Measurements from ENCODE around the gene GDF10.

Gene GDF10

DNA sequence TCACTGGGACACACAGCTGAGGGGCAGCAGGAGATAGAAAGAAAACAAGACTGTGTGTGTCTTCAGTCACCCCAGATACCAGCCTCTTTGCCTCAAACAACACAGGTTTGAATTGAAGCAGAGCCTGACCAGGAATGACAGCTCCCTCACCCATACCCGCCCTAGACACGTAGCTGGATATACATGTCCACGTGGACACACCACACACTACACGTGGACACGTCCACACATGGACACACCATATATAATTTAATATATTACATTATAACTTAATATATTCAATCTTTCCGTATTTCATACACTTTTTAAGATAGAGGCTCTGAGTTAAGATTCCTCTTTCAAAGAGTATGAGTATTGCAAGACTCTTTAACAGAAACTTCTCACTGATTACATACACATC, 33.5 kb downstream of the GDF10 start:
- DNase-seq (ENCODE audit: low read depth), result no peak

DNA sequence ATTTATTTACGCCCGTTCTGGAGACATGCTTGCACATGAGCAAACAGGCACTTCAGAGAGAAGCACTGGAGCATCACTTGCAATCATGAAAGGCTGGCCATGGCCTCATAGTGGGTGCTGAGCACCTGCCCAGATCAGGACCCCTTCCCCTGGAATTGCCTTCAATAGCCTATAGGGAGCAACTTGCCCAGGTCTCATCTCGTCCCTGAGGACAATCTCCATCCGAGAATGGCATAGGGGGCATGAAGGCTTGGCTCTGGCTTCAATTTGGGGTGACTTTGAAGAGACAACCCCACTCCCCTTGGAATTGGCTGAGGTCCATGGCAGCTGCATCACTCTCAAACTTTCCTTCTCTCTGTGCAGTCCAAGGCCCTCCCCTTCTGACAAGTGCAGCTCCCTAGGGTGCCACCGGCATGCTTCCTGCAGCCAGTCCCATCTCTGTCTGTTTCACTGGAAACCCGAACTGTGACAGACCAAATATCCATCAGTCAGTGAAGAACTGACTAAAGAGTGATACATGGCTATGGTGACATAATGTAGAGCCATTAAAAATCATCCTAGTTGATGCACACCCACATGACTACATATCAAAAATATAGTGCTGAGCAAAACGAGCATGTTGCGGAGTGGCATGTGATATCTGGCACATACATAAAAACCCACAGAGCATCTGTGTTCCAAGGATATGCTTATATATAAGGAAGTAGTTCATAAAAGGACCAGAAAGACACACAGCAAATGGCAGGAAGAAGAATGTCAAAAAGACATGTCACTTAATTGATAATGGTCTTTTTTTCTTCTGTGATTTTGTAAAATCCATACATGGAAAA, 34.7 kb downstream of the GDF10 start:
- no peak for DNase-seq (ENCODE audit: low read depth)

DNA sequence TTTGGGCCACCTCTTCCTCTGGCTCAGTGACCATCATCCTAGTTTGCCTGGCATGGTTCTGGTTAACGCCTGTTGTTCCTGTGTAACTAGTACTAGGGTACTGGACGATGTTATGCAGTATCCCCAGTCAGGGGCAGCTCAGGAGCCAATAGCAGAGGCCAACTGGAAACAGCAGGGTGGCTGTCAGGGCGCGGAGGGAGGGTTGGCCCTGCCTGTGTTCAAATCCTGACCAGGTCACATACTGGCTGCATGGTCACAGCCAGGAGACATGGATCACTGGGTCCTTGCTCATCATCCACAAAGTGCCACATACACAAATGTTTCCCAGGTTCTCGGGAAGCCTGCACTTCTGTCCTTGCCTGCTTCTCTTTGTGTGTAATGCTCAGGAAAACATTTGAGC, 35.9 kb downstream of the GDF10 start:
- DNase-seq (ENCODE audit: low read depth), result no peak

DNA sequence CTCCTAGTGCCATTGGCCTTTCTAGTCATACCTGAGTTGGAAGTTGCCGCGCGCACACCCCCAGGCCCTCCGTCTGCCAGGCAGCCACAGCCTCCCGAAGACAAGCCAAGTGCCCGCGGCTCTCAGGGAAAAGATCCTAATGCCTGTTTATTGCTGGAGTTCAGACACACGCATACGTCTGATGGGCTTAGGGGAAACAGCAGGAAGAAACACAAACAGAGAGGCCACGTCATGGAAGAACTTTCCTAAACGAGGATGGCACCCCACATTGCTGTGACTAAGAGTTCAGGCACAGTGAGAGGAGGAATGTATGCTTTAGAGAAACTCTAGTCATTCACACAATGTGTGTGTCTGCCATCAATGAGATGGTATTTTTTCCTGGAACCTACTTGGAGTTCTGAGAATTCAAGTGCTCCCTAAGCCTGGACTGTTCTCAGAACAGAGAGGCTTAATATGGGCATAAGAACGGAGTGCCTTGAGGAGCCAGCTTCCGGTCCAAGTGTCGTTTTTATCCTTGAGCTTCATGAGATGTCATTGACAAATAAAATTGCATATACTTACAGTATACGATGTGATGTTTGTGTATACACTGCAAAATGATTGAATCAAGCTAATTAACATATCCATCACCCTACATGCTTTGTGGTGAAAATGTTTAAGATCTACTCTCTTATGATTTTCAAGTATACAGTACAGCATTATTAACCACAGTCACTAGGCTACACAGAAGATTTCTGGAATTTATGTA, 36.6 kb downstream of the GDF10 start:
- no peak for DNase-seq (ENCODE audit: low read depth)

DNA sequence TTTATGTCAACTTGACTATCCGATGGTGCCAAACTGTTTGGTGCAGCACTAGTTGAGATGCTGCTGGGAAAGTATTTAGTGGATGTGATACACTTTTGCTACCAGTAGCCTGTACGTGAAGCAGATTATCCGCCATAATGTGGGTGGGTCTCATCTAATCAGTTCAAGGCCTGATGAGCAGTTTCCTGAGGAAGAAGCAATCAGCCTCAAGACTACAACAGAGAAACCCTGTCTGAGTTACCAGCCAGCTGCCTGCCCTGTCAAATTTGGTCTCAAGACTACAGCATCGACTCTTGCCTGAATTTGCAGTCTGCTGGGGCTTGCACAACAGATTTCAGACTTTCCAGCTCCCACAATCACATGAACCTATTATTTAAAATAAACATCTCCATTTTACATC, 37.3 kb downstream of the GDF10 start:
- no peak for DNase-seq (ENCODE audit: low read depth)

DNA sequence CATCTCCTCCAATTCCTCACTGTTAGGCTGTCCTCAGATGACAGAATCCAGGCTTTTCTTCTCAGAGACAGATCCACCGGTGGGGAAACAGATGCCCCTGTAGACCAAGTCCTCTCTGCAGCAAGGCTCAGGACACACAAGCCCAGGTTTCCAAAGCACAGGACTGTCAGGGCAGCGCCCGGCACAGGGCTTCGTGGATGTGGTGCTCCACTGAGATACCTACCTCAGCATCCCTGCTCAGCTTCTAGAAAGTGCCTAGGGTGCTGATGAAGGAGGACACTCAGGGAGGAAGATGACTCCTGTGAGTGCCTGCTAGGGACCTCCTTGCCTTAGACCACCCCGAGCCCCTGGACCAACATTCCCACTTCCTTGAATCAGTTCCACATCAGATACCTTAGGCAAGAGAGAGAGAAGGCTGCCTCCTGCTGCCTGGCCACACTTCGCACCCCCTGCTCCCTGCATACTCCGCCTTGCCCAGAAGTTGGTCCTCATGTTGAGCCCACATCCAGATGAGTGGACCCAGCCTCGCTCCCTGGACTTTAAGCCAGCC, 39.3 kb downstream of the GDF10 start:
- no peak for DNase-seq (ENCODE audit: low read depth)

DNA sequence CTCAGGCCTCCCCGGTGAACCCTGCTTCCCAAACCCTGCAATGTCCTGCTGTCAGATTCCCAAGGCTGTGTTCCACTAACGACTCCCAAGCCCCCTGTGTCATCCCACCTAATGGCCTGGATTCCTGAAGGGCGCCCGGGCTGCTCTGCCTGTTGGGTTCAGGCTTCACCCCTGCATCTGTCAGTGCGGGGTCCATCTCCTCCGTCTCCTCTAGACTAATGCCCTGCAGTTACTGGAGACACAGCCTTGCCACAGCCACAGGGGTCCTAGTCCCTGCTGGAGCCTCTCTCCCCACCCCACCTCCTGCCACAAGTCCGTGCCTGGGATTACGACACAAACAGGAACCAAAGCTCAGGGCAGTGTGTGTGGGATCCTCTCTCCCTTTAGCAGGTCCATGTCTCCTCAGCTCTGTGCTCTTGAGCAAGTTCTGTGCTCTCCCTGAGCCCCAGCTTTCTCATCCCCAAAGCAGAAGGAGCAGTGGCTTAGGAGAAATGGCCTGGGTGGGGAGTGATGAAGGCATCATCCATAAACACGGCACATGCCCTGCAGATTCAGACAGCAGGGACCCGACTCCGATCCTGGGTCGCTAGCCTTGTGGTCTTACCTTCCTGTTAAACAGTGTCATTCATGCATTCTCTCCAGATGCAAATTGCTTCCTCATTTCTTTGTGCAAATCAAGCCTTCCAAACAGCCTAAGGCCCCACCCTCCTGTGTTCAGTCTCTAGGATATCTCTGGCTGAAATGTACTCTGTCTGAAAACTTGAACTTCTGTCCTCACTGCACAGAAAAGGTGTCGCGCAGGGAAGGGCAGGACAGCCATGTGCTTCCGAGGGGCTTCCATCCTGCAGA, 40.0 kb downstream of the GDF10 start:
- DNase-seq (ENCODE audit: low read depth), result no peak

DNA sequence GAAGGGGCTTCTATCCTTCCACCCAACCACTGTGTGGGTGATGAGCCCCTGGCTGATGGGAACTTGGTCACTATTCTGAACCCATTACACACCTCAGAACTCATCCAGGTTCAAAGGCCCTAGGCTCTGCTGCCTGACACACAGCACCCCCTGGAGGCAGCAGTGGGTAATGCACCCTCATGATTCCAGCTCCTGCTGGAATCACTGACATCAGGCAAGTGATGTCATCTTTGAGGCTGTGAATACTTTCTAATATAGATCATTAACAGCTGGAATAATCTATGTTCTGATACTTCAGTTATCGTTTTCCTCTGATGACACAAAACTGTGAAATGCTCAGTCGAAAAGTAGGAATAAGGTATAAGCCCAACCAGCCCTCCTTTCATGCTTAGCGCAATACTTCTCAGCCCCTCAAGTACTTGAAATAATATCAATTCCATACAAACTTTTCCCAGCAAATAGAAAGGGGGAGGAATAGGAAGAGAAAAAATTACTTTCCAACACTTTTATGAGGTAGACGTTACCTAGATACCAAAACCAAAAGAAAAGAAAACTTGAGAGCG, 40.7 kb downstream of the GDF10 start:
- peak; percentile 53 for DNase-seq (ENCODE audit: low read depth)

DNA sequence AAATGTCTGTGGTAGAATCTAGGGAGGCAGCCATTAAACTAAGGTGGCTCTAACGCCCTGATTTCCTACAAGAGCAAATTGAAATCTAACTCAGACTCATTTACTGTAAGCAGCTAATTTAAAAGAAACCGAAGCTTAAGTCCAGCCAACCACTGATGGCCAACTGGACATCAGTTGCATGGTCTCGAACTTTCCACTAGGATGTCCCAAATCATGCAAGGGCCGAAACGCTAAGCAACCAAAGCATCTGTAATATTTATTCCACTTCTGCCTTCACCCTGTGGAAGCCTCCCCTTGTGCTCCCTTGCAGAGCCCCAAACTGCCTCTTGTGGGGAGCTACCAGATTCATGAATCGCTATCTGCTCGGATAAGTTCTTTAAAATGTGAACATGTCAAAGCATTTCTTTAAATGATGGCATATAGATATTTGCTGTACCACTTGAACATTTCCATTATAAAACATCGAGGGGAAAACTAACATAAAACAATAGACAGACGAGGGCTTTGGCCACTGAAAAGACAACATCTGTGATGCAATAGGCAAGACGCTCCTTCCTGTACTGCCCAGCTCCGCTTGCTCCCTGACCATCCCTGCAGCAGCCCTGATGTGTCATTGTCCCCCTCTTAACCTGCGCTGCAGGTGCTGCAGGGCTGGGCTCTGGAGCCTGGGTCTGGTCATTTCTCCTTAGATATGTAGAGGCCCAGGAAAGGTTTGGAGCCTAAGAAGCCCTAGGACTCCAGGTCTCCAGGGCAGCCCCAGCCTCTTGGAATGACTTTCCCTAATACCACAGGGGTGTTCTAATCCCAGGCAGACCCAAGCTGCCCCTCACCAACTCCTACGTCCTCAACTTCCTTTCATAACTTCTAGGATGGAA, 45.2 kb downstream of the GDF10 start:
- no peak for DNase-seq (ENCODE audit: low read depth)

DNA sequence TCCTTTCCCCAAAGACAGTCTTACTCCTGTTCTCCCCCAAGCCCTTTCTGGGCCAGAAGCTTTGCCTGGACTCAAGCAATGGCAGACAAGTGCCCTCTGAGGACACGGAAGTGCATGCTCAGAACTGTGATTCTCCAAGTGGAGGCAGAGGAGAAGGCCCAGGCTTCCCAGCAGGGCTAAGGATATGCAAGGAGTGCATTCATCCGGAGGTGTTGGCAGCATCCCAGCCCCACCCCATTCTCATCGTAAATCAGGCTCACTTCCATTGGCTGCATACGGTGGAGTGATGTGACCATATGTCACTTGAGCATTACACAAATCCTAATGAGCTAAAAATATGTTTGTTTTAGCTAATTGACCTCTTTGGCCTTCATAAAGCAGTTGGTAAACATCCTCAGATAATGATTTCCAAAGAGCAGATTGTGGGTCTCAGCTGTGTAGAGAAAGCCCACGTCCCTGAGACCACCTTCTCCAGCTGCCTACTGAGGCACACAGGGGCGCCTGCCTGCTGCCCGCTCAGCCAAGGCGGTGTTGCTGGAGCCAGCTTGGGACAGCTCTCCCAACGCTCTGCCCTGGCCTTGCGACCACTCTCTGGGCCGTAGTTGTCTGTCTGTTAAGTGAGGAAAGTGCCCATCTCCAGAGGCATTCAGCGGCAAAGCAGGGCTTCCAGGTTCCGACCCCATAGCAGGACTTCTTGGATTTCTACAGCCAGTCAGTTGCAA, 46.7 kb downstream of the GDF10 start:
- DNase-seq (ENCODE audit: low read depth), result no peak

DNA sequence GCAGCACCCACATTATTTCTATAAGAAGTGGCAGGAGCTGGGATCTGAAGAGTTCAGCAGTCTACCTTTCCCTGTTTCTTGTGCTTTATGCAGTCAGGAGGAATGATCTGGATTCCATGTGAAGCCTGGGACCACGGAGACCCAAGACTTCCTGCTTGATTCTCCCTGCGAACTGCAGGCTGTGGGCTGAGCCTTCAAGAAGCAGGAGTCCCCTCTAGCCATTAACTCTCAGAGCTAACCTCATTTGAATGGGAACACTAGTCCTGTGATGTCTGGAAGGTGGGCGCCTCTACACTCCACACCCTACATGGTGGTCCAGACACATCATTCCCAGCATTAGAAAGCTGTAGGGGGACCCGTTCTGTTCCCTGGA, 47.3 kb downstream of the GDF10 start:
- DNase-seq (ENCODE audit: low read depth), result no peak

DNA sequence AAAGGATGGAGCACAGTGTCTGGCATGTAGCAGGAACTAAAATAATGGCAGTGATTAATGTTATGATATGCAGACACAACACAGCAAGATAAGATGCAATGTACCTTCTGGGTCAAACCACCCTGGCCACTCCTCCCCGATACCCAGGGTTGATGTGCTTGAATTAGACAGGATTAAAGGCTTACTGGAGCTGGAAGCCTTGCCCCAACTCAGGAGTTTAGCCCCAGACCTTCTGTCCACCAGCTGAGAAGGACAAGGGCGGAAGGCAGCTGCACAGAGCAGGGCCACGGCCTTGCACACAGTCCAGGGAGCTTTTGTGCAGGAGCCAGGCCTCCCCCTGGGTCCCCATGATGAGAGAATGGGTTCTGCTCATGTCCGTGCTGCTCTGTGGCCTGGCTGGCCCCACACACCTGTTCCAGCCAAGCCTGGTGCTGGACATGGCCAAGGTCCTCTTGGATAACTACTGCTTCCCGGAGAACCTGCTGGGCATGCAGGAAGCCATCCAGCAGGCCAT, 48.2 kb downstream of the GDF10 start, which contains the start of gene RBP3:
RBP3 (plus strand) TSS at position 226 of the 514 bp plus-strand sequence; CDS start at position 348, 122 bp downstream.
- no peak for DNase-seq (ENCODE audit: low read depth)

DNA sequence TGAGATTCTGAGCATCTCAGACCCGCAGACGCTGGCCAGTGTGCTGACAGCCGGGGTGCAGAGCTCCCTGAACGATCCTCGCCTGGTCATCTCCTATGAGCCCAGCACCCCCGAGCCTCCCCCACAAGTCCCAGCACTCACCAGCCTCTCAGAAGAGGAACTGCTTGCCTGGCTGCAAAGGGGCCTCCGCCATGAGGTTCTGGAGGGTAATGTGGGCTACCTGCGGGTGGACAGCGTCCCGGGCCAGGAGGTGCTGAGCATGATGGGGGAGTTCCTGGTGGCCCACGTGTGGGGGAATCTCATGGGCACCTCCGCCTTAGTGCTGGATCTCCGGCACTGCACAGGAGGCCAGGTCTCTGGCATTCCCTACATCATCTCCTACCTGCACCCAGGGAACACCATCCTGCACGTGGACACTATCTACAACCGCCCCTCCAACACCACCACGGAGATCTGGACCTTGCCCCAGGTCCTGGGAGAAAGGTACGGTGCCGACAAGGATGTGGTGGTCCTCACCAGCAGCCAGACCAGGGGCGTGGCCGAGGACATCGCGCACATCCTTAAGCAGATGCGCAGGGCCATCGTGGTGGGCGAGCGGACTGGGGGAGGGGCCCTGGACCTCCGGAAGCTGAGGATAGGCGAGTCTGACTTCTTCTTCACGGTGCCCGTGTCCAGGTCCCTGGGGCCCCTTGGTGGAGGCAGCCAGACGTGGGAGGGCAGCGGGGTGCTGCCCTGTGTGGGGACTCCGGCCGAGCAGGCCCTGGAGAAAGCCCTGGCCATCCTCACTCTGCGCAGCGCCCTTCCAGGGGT, 48.9 kb downstream of the GDF10 start:
- DNase-seq (ENCODE audit: low read depth), result no peak

DNA sequence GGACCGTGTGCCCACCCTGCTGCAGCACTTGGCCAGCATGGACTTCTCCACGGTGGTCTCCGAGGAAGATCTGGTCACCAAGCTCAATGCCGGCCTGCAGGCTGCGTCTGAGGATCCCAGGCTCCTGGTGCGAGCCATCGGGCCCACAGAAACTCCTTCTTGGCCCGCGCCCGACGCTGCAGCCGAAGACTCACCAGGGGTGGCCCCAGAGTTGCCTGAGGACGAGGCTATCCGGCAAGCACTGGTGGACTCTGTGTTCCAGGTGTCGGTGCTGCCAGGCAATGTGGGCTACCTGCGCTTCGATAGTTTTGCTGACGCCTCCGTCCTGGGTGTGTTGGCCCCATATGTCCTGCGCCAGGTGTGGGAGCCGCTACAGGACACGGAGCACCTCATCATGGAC, 49.5 kb downstream of the GDF10 start:
- no peak for DNase-seq (ENCODE audit: low read depth)

DNA sequence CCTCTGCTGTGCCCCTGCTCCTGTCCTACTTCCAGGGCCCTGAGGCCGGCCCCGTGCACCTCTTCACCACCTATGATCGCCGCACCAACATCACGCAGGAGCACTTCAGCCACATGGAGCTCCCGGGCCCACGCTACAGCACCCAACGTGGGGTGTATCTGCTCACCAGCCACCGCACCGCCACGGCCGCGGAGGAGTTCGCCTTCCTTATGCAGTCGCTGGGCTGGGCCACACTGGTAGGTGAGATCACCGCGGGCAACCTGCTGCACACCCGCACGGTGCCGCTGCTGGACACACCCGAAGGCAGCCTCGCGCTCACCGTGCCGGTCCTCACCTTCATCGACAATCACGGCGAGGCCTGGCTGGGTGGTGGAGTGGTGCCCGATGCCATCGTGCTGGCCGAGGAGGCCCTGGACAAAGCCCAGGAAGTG, 50.0 kb downstream of the GDF10 start:
- DNase-seq (ENCODE audit: low read depth), result no peak

DNA sequence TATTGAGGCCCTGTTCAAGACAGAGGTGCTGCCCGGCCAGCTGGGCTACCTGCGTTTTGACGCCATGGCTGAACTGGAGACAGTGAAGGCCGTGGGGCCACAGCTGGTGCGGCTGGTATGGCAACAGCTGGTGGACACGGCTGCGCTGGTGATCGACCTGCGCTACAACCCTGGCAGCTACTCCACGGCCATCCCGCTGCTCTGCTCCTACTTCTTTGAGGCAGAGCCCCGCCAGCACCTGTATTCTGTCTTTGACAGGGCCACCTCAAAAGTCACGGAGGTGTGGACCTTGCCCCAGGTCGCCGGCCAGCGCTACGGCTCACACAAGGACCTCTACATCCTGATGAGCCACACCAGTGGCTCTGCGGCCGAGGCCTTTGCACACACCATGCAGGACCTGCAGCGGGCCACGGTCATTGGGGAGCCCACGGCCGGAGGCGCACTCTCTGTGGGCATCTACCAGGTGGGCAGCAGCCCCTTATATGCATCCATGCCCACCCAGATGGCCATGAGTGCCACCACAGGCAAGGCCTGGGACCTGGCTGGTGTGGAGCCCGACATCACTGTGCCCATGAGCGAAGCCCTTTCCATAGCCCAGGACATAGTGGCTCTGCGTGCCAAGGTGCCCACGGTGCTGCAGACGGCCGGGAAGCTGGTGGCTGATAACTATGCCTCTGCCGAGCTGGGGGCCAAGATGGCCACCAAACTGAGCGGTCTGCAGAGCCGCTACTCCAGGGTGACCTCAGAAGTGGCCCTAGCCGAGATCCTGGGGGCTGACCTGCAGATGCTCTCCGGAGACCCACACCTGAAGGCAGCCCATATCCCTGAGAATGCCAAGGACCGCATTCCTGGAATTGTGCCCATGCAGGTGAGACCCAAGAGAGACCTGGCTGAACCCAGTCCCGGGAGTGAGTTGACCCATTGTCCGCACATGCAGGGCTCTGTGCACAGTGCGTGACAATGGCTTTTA, 51.0 kb downstream of the GDF10 start:
- DNase-seq (ENCODE audit: low read depth), result no peak

DNA sequence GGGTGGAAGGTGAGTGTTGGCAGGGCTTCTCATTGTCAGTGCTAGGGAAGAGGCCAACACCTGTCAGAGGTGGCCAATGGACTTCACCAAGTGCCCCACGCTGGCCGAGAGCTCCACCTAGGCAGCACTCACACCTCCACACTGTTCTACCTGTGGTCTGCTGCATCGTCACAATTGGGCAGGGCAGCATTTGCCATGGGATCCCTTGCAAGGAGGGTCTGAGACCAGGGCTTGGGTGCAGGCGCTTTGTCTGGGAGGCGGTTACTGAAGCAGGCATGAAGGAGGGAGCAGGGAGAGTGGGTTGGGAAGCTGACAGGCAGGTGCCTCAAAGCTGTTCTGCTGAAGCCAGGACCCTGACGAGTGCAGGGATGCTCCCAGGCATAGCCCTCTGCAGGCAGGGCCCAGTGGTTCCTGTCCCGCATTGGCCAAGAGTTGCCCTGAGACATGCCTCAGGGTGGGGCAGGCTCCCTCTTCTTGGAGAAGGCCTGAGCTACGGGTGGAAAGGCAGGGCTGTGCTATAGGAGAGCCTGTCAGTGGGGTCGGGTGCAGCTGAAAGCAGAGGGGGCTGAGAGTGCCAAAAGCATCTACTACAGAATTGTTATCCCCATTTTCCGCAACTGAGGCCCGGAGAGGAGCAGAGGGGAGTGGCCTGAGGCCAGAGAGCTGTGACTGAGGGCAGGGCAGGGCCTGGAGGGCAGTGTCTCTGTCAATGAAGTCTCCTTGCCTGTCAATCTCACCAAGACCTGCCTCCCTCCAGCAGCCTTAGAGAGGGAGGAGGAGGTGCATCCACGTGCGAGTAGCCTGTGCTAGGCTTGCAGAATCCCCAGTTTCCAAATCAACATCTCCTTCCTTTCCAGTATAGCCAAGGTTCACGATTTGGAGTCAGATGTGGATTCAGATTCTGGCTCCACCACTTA, 52.2 kb downstream of the GDF10 start:
- DNase-seq (ENCODE audit: low read depth), result no peak
